Dedifferentiated amniotic fluid mesenchymal stem cell (primary cell): ENCODE measurements around the gene IL1R2.
A peak's percentile ranks its signal among the peaks of the same experiment; 100 is the strongest.

Experiments
- DNase-seq: peaks from one replicate; pipeline ENCODE4 v3.0.0-alpha.2; 2016; ENCODE audit errors: extremely low spot score

The IL1R2 gene, protein sequence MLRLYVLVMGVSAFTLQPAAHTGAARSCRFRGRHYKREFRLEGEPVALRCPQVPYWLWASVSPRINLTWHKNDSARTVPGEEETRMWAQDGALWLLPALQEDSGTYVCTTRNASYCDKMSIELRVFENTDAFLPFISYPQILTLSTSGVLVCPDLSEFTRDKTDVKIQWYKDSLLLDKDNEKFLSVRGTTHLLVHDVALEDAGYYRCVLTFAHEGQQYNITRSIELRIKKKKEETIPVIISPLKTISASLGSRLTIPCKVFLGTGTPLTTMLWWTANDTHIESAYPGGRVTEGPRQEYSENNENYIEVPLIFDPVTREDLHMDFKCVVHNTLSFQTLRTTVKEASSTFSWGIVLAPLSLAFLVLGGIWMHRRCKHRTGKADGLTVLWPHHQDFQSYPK

DNA sequence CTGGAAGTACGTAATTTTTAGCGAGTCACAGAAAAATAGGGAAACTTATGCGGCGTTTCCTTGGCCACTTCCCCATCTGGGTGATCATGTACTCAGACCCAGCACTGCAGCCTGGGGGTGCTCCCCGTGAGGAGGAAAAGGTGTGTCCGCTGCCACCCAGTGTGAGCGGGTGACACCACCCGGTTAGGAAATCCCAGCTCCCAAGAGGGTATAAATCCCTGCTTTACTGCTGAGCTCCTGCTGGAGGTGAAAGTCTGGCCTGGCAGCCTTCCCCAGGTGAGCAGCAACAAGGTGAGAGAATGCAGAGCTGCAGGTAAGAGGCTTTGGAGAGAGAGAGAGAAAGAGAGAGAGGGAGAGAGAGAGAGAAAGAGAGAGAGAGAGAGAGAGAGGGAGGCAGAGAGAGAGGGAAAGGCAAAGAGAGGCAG is at the start of gene IL1R2:
IL1R2 (plus strand) TSS at position 240 of the 425 bp plus-strand sequence. CDS start 16,616 bp downstream, outside the sequence.
- no peak for DNase-seq

DNA sequence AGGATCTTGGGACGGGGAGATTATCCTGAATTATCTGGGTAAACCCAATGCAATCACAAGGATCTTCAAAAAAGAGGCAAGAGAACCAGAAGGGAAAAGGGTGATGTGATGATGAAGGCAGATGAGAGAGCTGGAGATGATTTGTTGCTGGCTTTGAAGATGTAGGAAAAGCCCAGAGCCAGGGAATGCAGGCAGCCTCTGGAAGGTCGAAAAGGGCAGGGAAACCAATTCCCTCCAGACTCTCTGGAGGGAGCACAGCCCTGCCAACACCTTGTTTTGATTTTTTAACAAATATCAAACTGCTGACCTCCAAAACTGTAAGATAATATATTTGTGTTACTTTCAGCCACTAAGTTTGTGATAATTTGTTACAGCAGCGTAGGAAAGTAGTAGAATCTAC is 48.9 kb upstream of the IL1R2 start:
- no peak for DNase-seq

DNA sequence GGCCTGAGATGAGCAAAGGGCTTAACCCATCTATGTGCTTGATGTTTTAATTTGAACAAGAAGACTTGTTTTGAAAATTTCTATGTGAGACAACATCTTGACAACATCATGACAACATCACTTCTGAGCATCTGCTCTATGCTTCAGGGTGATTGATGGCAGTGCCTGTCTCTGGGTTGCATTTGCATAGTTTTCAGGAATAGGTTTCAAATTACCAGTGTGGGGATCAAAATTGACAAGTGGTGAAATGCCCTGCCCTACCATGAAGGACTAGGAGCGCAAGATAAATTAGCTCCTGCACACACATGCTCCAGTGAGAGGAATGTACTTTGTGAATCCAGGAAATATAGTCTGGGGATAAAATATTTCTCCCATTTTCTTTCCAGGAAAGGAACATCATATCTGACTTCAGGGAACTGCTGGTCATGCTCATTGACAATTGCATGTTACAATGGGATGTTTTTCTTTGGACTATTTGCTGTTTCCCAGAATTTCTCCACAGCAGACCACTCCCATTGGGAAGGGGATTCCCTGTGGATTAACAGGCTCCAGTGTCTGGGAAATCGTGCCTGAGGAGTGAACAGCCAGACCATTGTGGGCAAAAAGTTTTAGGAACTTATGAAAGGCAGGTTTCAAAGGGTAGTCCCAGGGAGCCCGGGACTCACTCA is 45.3 kb upstream of the IL1R2 start:
- DNase-seq, result no peak

DNA sequence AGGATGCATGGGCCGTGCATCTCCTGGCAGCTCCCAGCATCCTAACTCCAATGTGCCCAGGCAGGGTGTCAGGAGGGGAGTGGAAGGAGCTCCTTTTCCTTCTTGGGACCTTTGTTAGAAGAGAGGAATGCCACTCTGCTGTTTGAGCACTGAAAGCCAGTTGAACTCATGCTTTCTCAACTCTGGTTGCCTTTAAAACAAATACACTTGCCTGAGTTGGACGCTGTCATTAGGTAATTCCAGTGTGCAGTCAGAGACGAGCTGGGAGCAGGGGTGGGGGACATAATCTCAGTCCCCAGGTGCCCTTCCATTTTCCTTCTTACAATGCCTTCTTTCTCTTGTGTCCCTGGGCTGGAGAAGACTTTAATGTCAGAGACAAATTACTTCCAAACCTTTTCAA is 44.4 kb upstream of the IL1R2 start:
- DNase-seq, result no peak

DNA sequence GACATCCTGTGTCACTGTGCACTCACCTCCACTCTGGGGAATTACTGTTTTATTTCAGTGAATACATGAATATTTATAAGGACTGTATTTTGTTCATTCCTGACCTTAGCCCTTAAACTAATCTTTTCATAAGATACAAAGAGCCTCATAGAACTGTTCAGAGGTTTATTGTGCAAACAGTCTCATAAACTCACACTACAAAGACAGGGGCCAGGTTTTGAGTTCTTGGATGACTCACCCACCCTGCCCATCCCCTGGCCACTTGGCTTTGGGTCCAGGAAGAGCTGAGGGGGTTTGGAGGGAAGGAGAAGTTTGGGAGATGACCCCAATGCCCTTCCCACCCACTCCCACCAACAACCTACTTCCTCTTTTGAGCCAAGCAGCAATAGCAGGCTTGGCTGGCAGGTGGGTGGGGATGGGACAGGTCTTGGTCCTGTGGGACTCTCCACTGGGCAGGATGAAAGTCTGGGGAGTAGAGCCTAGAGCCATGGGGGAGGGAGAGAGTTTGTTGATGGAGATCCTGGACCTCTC is 43.1 kb upstream of the IL1R2 start:
- no peak for DNase-seq

DNA sequence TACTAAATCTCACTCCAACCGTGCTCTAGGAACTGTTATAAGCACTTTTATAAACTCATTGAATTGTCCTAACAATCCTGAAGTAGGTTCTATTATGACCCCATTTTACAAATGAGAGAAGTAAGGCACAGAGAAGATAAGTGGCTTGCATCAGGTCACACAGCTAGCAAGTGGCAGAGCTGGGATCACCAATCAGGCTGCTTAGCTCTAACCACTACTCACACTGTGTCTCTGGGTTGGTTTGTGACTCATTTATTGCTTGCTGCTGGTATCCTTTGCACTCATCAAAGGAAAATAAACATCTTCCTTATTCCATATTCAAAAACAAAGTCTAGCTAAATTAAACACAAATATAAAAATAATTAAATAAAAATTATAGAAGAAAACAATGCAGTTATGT is 42.5 kb upstream of the IL1R2 start:
- no peak for DNase-seq

DNA sequence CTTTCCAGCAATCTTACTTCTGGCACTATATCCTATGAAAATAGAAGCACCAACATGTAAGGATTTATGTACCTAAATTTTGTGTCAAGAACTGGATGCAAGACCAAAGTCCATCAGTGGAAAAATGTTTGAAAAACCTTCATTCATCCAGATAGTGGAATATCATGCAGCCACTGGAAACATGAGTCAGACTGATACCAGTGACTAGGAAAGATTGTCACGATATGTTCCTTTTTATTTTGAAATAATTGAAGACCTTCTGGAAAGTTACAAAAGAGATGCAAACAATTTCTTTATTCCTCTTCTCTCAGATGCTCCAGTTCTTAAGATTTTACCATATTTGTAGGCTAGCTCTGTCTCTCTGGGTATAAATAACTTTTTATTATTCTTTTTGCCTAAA is 40.5 kb upstream of the IL1R2 start:
- DNase-seq, result no peak

DNA sequence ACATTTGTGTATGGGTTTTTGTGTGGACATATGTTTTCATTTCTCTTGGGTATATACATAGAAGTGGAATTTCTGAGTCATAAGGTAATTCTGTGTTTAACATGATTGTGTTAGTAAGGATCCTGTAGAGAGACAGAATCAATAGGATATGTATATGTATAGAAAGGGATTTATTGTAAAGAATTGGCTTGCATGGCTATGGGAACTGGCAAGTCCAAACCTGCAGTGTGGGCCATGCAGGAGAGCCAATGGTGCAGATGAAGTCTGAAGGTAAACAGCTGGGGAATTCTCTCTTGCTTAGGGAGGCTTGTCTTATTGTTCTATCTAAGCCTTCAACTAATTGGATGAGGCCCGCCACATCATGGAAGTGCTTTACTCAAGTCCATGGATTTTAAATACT is 39.2 kb upstream of the IL1R2 start:
- no peak for DNase-seq

DNA sequence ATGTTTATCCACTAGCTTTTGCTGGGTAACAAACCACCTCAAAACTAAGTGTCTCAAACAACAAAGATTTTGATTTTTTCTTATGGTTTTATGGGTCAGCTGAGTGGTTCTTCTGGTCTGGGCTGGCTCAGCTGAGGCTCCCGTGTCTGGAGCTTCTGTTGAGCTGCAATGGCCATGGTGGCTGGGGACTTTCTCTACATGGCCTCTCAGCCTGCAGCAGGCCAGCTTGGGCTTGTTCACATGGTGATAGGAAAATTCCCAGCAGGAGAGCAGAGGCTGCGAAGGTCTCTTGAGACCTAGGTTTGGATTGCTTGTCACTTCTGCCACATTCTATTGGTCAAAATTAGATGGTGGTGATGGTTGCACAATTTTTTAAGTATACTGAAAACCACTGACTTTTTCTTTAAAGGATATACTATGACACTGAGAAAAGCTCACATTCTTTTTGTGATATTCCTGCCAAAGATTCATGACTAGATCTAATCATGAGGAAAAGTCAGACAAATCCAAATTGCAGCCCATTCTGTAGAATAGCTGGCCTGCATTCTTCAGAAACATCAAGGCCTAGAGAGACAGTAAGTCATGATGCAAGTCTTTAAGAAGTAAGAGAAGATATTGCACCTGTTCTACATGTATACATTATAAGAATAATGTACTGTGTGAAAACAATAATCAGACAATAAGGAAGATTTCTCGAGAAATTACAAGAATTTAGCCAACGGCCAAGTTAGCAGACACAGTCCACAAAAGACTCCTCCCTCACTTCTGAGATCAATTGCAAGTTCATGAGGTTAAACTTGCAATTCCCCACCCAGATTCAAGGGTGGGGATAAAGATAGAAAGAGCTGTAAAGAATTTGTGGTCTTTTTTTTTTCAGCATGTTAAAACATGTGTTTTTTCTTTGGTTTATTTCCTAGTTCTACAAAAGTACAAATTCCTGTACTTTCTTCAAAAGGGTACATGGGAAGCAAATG is 35.0 kb upstream of the IL1R2 start:
- no peak for DNase-seq

DNA sequence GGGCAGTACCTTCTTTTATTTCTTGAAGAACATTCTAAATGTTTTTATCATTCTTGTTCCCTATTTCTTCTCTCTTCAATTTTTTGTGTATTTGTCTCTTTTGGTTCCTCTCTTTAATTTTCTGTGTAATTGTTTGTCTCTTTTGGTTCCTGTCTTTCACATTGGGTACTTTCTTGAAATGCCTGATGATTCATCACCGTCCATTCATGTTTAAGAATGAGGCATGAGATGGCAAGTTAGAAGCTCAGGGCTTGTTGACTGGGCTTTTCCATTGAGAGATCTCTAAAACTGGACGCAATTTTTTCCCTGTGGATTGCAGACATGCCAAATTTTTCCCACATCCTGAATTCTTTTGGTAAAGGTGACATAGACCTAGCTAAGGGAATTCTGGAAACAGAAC is 33.7 kb upstream of the IL1R2 start:
- DNase-seq, result peak; percentile 39

DNA sequence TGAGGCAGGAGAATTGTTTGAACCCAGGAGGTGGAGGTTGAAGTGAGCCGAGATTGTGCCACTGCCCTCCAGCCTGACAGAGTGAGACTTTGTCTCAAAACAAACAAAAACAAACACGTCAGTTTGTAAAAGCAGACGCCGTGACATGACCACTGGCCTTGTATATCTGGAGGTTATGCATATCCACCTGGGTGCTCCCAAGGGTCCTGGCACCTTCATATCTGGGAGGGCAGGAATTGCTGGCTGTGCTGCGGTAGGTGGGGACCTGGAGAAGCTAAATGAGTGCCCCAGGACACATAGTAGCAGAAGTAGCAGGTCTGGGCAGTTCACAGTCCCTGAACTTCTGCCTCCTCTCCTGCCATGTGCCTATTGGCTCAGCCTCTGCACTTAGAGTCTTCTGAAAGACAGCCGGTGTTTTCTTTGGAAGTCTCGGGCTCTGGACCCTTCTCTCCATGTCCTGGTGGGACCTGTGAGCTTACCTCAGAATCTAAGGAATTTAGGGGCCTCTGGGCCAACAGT is 30.9 kb upstream of the IL1R2 start:
- no peak for DNase-seq

DNA sequence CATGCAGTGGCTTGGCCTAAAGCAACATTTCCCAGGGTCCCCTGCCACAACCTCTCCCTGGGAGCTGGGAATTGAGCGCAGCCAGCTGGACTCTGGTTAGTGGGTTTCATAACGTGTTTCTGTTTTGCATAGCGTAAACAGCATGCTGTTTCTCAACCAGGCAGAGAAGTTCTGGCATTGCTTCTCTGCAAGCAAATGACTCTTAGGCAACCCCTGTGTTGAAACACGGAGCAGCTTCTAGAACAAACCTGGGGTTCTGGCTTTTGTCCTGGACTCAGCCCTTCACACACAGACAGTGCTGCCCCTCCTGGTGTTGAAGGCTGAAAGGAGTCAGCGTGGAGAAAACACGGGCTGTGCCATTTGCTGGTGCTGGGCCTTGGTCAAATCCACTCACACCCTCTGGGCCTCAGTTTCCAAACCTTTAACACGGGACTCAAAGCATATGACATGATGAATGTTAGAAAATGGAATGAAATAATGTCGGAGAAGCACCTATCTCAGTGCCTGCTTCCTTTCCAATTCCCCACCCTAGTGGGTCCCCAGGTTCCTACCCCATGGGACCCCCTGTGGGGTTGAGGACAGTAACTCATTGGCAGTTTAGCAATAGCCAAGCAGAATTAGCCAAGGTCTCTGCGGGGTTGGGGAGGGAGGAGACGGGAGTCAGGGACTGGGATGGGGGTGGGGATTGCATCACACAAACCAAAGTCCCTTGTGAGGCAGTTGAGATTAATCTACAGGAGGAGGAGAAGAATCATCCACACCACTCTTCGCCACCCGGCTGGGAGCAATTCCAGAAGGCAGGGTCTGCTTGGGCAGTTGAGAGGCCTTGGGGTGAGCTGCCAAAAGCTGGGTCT is 30.2 kb upstream of the IL1R2 start:
- DNase-seq, result peak; percentile 34

DNA sequence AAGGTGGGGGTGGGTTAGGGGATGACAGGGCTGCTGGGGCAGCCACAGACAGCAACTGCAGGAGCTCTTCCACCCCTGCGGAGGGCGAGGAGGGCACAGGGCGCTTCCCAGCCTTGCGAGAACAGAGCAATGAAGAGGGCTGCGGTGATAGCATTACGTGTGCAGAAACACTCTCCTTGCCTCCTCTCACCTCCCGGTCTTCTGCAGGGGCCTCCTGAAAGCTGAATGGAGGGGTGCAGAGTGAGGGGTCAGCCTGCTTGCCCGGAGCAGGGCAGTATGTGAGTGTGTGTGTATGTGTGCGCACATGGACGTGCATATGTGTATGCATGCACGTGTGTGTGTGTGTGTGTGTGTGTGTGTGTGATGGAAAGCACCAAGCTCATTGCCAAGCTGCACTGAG is 29.5 kb upstream of the IL1R2 start:
- DNase-seq, result no peak

DNA sequence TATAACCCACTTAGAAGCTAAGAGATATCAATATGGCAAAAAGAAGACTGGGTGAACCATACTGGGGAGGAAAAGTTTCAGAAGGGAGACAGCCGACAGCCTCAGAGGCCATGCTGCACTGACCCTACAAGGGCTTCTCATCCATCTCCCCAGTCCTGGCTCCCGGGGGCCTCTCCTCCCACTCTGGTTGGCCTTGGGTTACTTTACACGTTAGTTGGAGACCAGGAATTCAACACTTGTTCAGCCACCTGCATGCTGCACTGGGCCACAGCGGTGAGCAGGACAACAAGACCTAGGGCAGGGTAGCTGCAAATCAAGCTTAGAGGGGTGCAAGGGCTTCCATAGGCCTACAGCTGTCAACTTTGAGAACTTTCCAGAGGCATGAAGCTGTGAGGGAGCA is 28.6 kb upstream of the IL1R2 start:
- no peak for DNase-seq

DNA sequence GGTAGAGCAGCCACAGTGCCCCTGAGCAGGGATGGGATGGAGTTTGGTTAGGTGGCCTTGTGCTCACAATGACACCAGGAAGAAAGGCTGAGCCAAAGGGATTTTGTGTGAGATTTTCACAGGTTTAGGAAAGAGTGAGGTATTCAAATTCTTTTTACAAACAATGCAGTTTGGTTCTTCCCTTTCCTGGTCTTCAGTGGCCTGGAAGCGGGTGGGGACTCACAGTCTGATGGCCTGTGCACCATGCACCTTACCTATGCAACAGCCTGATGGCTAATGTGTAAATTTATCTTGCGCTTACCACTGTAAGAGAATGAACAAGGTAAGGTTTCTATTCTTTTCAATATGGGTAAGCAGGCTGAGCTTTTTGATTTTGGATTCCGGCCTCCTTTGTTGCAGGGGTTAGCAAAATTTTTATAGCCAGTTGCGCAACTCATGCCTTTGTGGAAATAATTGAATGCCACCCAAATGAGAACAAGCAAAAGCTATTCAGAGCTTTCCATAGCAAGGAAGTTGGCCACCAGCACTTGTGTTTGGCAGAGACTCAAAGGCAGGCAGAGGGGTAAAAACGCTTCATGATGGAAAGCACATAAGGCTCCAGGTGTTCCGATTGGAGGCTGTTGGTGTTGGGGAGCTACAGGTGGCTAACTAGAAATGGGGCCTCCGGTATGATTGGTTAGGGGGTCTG is 23.8 kb upstream of the IL1R2 start:
- DNase-seq, result peak; percentile 26

DNA sequence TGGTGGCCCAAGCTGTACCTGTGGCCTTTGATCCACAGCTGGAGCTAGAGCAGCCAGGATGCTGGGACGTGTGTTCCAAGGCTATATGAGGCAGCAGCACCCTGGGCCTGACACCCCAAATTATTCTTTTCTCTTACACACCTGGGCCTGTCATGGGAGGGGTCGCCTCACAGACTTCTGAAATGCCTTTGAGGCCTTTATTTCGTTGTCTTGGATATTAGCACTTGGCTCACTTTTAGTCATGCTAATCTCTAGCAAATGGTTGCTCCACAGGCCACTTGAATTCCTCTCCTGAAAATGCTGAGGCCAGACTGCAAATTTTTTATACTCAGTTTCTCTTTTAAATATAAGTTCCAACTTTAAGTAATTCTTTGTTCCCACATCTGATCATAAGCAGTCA is 22.0 kb upstream of the IL1R2 start:
- no peak for DNase-seq

DNA sequence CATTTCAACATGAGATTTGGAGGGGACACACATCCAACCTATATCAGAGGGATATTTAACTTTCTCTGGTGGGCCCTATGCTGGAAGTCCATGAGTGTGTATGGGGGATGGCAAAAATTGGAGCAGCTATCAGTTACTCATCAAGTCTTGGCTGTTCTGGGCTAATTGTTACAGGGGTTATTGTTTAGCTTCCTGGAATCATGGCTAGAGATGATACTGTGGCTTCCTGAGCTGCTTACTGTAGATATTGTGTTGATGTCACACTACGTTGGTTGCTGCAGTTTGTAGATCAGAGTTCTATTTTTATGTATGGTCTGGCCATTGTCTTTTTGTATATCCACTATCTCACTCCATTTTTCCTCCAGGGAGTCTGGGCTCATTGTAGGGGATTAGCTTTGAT is 20.9 kb upstream of the IL1R2 start:
- DNase-seq, result no peak

DNA sequence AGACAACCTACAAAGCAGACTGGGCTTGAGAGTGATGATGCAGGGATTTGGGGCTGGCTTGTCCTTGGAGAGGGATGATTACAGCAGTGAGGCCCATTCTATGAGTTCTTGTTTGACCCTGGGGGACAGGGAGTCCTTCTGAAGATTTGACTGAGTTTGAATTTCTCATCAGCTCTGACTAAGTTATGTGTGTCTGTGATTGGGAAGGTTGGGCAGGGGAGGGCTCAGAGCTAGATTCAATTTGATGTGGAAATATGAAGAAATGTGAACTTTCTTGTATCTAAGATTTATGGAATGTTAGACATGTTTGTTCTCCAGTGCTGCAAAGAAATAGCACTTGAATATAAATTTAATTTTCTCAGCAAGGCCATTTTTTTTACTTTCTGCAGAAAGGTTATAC is 19.9 kb upstream of the IL1R2 start:
- DNase-seq, result no peak

DNA sequence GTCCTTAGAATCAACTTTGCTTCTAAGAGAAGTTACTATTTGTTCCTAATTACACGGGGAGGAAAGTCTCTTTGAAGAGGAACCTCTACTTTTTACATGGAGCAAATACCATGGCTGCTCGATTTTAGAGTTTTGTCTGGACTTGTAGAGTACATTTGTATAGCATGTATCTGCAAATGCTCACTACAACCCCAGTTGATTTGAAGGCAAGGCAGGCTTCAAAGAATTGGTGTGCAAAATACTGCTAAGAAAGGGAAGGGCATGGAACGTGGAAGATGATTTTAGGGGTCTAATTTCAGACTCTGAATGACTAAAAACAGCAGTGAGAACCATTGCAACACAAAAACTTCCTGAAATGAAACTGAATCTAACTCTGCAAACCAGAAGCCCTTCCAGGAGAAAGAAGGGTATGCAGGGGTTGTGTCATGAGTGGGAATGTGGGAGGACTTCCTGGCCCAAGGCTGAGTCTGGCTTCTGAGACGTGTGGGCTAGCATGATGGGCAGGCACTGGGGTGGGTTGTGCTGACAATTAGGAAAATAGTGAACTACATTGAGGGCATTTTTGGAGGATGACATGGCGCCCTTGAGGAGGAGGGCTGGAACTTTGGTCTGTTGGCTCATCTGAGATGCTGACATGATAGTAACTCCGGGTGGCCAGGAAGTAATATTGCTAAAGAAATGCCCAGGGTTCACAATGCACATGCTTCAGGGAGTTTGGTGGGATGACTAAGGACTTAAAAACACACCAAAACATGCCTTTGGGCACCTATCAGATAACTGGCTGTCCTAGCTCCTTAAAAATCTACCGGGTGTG is 18.9 kb upstream of the IL1R2 start:
- DNase-seq, result peak; percentile 51
